CD14-positive monocyte (primary cell): ENCODE results near the gene CPE. TPM values are rescaled to one million over a fixed set of nuclear protein-coding genes. Genes with fewer than 3 reads are reported as not detected.

Experiments
- DNase-seq, 3 donors: peaks; one replicate each; pipeline ENCODE4 v3.0.0-alpha.2; 2011 to 2022
- H2AFZ ChIP-seq: 2 replicates; pipeline ENCODE4 v1.6.0; 2012; ENCODE audit warnings: mild to moderate bottlenecking, low read depth, low read length, inconsistent platforms; ENCODE audit not compliant: insufficient read depth, poor library complexity, severe bottlenecking
- H3K27ac ChIP-seq, 2 donors: 1 replicate in 1 of 2; 2 replicates in 1 of 2; pipeline ENCODE4 v1.5.1; 2012 to 2013; ENCODE audit warnings: low read length in 2 of 2, control low read depth in 1 of 2, inconsistent platforms in 1 of 2, low read depth in 1 of 2, mild to moderate bottlenecking in 1 of 2
- H3K27me3 ChIP-seq, 2 donors: one replicate each; pipeline versions ENCODE4 v1.6.0 to v1.6.1; 2011 to 2013; ENCODE audit warnings: low read length in 2 of 2; ENCODE audit not compliant: control insufficient read depth in 2 of 2, insufficient read depth in 2 of 2
- H3K36me3 ChIP-seq, 2 donors: replicated peaks in 1 of 2; 1 replicate in 1 of 2; 2 replicates in 1 of 2; pipeline versions ENCODE4 v1.5.1 to v1.6.1; 2012 to 2013; ENCODE audit warnings: low read length in 2 of 2, control low read depth in 1 of 2, inconsistent platforms in 1 of 2, mild to moderate bottlenecking in 1 of 2; ENCODE audit not compliant: insufficient read depth in 2 of 2, control insufficient read depth in 1 of 2
- H3K4me1 ChIP-seq, 2 donors: 1 replicate in 1 of 2; 2 replicates in 1 of 2; pipeline versions ENCODE4 v1.5.1 to v1.6.1; 2012 to 2013; ENCODE audit warnings: low read length in 2 of 2, control low read depth in 1 of 2, inconsistent platforms in 1 of 2, mild to moderate bottlenecking in 1 of 2, moderate library complexity in 1 of 2; ENCODE audit not compliant: insufficient read depth in 2 of 2, control insufficient read depth in 1 of 2
- H3K4me2 ChIP-seq: replicated peaks from 2 replicates; pipeline ENCODE3; 2012; ENCODE audit warnings: low read length, moderate library complexity, mild to moderate bottlenecking; ENCODE audit not compliant: poor library complexity, severe bottlenecking; ENCODE audit errors: extremely low read depth
- H3K4me3 ChIP-seq, 3 experiments: fragments of 200-600 bp in 1 of 3; sonication (generic) in 1 of 3; replicated peaks in 1 of 3; 1 replicate in 2 of 3; 2 replicates in 1 of 3; pipeline ENCODE4 v1.5.1; 2011 to 2013; ENCODE audit warnings: low read length in 3 of 3, mild to moderate bottlenecking in 3 of 3, control low read depth in 2 of 3, low read depth in 2 of 3, inconsistent platforms in 1 of 3, moderate library complexity in 1 of 3
- H3K79me2 ChIP-seq: 2 replicates; pipeline ENCODE4 v1.6.0; 2012; ENCODE audit warnings: mild to moderate bottlenecking, control low read depth, inconsistent platforms, low read length, moderate library complexity; ENCODE audit not compliant: insufficient read depth
- H3K9ac ChIP-seq: 2 replicates; pipeline ENCODE4 v1.6.0; 2017; ENCODE audit warnings: low read length, mild to moderate bottlenecking; ENCODE audit not compliant: insufficient read depth, poor library complexity, severe bottlenecking
- H3K9me3 ChIP-seq, 2 donors: replicated peaks in 1 of 2; 1 replicate in 1 of 2; 2 replicates in 1 of 2; pipeline versions ENCODE4 v1.5.1 to v1.6.1; 2012 to 2013; ENCODE audit warnings: low read length in 2 of 2, control low read depth in 1 of 2; ENCODE audit not compliant: control insufficient read depth in 1 of 2, insufficient read depth in 1 of 2
- H4K20me1 ChIP-seq: 2 replicates; pipeline ENCODE4 v1.6.0; 2012; ENCODE audit warnings: mild to moderate bottlenecking, low read length, control low read depth, moderate library complexity; ENCODE audit not compliant: insufficient read depth
- H3K27ac Mint-ChIP-seq, 7 donors: one replicate each; pipeline ENCODE4 v1.8.0; 2020; ENCODE audit warnings: mild to moderate bottlenecking in 7 of 7, mixed read lengths in 7 of 7, moderate library complexity in 6 of 7, inconsistent platforms in 2 of 7
- H3K27me3 Mint-ChIP-seq, 3 donors: one replicate each; pipeline ENCODE4 v1.8.0; 2021 to 2022; ENCODE audit warnings: low read depth in 3 of 3, mild to moderate bottlenecking in 3 of 3, mixed read lengths in 3 of 3, moderate library complexity in 3 of 3, inconsistent platforms in 1 of 3
- H3K36me3 Mint-ChIP-seq, 2 donors: one replicate each; pipeline ENCODE4 v1.8.0; 2020; ENCODE audit warnings: mixed read lengths in 2 of 2, inconsistent platforms in 1 of 2, mild to moderate bottlenecking in 1 of 2
- H3K4me1 Mint-ChIP-seq: one replicate; pipeline ENCODE4 v1.8.0; 2020; ENCODE audit warnings: mild to moderate bottlenecking, mixed read lengths
- H3K4me3 Mint-ChIP-seq, 2 donors: one replicate each; pipeline ENCODE4 v1.8.0; 2020; ENCODE audit warnings: mild to moderate bottlenecking in 2 of 2, mixed read lengths in 2 of 2, moderate library complexity in 1 of 2
- H3K9me3 Mint-ChIP-seq, 7 donors: one replicate each; pipeline ENCODE4 v1.8.0; 2020 to 2022; ENCODE audit warnings: mixed read lengths in 7 of 7, mild to moderate bottlenecking in 6 of 7, moderate library complexity in 6 of 7, inconsistent platforms in 2 of 7
- CTCF ChIP-seq: fragments of 200-600 bp; IDR thresholded peaks from one replicate; pipeline ENCODE4 v1.8.0; 2022; ENCODE audit warnings: antibody characterized with exemption, mild to moderate bottlenecking
- WGBS: methylation state at CpG from one replicate; pipeline ENCODE4 v1.1.5; 2013; ENCODE audit warnings: missing lambda C conversion rate; ENCODE audit not compliant: insufficient coverage; 5-methylcytosine and 5-hydroxymethylcytosine counted together
- intact Hi-C, 2 donors: fragments of 100-400 bp; cut with micrococcal nuclease; formaldehyde crosslinking; loops; one replicate each; pipeline versions ENCODE4 v1.15.0 to v1.15.1; 2023
- polyA plus RNA-seq, 3 donors: library from polyadenylated mRNA; depleted of rRNA in 1 of 3; unstranded in 2 of 3; stranded (reverse) in 1 of 3; fragments of 300-500 nt in 2 of 3; fragments of >200 nt in 1 of 3; fragmentation: Illumina TruSeq in 2 of 3; gene quantifications; 1 replicate in 2 of 3; 2 replicates in 1 of 3; pipeline ENCODE4 v1.2.3, GENCODE V29; 2012 to 2021

The CPE gene
- polyA plus RNA-seq, 3 donors: 0.09 to 0.13 TPM; not detected in 1

- DNase-seq: no peak
- no peaks in the 10 kb centered on the region for H3K36me3 ChIP-seq
- H3K9me3 ChIP-seq: no peaks in the 10 kb centered on the region
- no peak overlapping the region for H3K27ac Mint-ChIP-seq
- H3K9ac ChIP-seq: no peak overlapping the region
- no CpG with 5 or more reads among the region's 2 CpGs for WGBS
- H3K4me1 Mint-ChIP-seq: no peaks in the 10 kb centered on the region
- H3K4me3 Mint-ChIP-seq: no peak overlapping the region
- TF ChIP-seq CTCF: no peak
- no peaks in the 10 kb centered on the region for H3K79me2 ChIP-seq
- H3K27me3 ChIP-seq: no peaks in the 10 kb centered on the region
- H3K4me2 ChIP-seq: no peak overlapping the region
- H4K20me1 ChIP-seq: no peaks in the 10 kb centered on the region
- no peak overlapping the region for H3K4me3 ChIP-seq
- H3K9me3 Mint-ChIP-seq: peaks cover 0 to 5% (median 0%) of the 10 kb centered on the region in 7 donors
- H2AFZ ChIP-seq: no peak overlapping the region
- H3K27ac ChIP-seq: no peak overlapping the region
- intact Hi-C loops: no loop called here
- H3K36me3 Mint-ChIP-seq: no peaks in the 10 kb centered on the region
- no peaks in the 10 kb centered on the region for H3K4me1 ChIP-seq
- peaks cover 5 to 8% (median 6%) of the 10 kb centered on the region in 3 donors for H3K27me3 Mint-ChIP-seq
Observed at GRCh38 chr4:165403048-165403447, 24.2 kb downstream of the CPE start.

GRCh38 chr4:165403637-165404036 is 24.8 kb downstream of the CPE start:
- H2AFZ ChIP-seq: no peak overlapping the region
- Mint-ChIP-seq H3K27ac (no peak overlapping the region), H3K36me3 (no peaks in the 10 kb centered on the region), H3K4me3 (no peak overlapping the region), H3K9me3 (peaks cover 0 to 8% (median 0%) of the 10 kb centered on the region in 7 donors), H3K27me3 (peaks cover 5 to 8% (median 6%) of the 10 kb centered on the region in 3 donors), H3K4me1 (no peaks in the 10 kb centered on the region)
- no peak for TF ChIP-seq CTCF
- no peak for DNase-seq
- intact Hi-C loops: no loop called here
- H3K79me2 ChIP-seq: no peaks in the 10 kb centered on the region
- no peak overlapping the region for H3K27ac ChIP-seq
- no peaks in the 10 kb centered on the region for H3K9me3 ChIP-seq
- H4K20me1 ChIP-seq: no peaks in the 10 kb centered on the region
- 93% methylated on average over 3 of the region's 4 CpGs for WGBS
- H3K4me2 ChIP-seq: no peak overlapping the region
- H3K4me1 ChIP-seq: no peaks in the 10 kb centered on the region
- H3K4me3 ChIP-seq: no peak overlapping the region
- no peaks in the 10 kb centered on the region for H3K27me3 ChIP-seq
- no peak overlapping the region for H3K9ac ChIP-seq
- H3K36me3 ChIP-seq: no peaks in the 10 kb centered on the region
